AG10803 (cell line): ENCODE results near the gene ZNF638.
A peak's percentile ranks its signal among the peaks of the same experiment; 100 is the strongest.

Experiments
- DNase-seq: peaks from one replicate; pipeline ENCODE4 v3.0.0; 2010; ENCODE audit warnings: low read depth
- H3K4me3 ChIP-seq: 2 replicates; pipeline ENCODE4 v1.5.1; 2011; ENCODE audit warnings: mild to moderate bottlenecking, low read length, control low read depth
- CTCF ChIP-seq: conservative IDR thresholded peaks from 2 replicates; pipeline ENCODE4 v1.5.1; 2011; ENCODE audit warnings: mild to moderate bottlenecking, low read length, control low read depth, inconsistent platforms

Gene ZNF638

DNA sequence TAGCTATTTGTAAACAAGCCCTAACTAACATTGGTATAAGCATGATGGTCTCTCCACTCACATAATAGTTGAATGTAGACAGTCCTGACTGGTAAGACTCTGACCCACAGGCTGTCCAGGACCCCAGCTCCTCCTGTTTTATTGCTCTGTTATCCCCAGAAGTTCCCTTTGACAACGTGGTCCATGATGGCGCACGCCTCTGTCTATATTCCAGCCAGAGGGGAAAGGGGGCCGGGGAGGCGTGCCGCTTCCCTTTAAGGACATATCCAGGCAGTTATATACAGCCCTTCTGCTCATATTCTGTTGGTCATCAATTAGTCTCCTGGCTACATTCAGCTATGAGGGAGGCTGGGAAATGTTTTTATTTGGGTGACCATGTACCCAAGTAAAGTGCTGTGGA, 128.5 kb downstream of the ZNF638 start:
- DNase-seq, result no peak
- TF ChIP-seq CTCF, result no peak
- H3K4me3 ChIP-seq, result no peak overlapping the region

- peak; percentile 63 for TF ChIP-seq CTCF
- DNase-seq, result peak; percentile 20
- H3K4me3 ChIP-seq, result no peak overlapping the region
Observed at GRCh38 chr2:71460595-71461303, 129.2 kb downstream of the ZNF638 start.

DNA sequence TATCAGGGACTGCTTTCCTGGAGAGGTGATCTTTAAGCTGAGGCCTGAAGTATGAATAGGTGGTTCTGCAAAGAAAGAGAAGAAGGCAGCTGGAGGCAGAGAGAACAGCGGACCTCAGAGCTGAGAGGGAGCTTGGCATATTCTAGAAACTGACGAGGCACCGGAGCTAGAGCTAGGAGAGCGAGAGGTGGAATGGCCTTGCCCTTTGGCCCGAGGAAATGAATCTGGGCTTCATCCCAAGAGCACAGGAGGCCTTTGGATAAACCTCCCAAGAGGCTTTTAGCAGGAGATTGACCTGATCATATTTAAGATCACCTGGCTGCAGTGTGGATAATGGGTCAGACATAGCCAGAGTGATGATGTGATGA, 129.7 kb downstream of the ZNF638 start:
- no peak overlapping the region for H3K4me3 ChIP-seq
- no peak for DNase-seq
- no peak for TF ChIP-seq CTCF

DNA sequence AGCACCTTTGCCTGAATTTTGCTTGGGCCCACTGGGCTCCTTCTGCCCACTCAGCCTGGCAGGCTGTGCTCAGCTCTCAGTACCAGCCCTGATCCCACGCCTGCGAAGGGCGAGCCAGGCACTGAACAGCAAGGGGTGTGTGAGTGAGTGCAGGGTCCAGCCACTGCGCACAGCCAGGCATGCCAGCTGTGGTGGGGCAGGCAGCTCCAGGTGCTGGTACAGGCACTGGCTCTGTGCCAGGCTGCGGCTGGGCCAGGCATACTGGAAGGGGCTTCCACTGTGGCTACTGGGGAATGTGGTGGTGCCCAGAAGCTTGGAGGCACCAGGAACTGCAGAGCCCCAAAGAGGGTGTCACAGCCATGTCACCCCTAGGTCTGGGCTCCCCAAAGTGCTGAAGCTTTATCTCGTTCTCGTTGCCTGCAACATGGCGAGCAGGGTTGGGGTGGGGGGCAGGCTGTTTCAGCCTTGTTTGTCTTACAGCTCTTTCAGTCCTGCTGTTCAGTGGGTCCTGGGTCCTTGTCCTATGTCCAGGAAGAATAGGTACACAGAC, 130.5 kb downstream of the ZNF638 start:
- no peak overlapping the region for H3K4me3 ChIP-seq
- DNase-seq, result no peak
- no peak for TF ChIP-seq CTCF

DNA sequence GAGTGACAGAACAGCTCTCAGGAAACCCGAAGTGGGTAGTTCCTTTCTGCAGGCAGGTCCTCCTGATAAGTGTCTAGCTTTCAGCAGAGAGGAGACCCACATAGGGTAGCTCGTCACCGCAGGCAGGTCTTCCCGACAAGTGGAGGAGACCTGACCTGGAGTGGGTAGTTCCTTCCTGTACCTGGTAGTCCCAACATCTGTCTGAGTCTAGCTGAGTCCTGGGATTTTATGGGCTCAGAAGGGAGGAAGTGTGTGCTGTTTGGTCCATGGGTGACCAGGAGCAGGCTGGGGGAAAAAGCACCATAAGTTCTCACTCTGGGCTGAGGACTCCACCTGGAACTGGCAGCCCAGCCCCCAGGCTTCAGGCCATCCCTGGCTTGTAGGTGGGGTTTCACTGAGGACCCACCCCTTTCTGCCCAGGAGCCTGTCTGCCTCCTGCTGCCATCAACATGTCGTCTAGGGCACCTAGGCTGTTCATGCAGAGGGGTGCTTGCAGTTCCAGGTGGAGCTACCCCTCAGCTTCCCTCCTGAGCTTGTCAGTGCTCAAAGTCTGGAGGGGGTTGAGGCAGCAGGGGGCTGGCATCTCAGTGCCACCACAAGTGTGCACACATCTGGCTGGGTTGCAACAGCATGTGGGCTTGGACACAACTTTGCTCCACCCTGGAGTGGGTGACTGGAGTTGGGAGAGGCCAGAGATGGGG, 131.2 kb downstream of the ZNF638 start:
- H3K4me3 ChIP-seq, result no peak overlapping the region
- TF ChIP-seq CTCF, result no peak
- no peak for DNase-seq

GRCh38 chr2:71463342-71463654, 131.7 kb downstream of the ZNF638 start:
- H3K4me3 ChIP-seq, result no peak overlapping the region
- TF ChIP-seq CTCF, result no peak
- DNase-seq, result no peak

DNA sequence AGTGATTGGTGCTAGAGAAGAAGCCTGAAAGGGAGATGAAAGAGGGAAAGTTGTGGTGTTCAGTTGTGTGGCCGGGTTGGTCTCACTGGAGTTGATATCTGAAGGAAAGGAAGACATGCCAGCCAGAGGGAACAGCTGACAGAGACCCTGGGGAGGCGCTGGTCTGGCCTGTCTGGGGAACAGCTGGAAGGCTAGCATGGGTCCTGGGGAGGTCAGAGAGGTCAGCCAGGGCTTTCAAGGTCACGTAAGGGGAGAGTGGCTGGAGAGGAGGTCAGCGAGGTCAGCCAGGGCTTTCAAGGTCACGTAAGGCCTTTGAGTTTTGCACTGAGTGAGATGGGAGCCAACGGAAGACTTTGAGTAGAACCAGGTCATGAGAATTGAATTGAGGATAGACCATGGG, 132.8 kb downstream of the ZNF638 start:
- no peak for DNase-seq
- H3K4me3 ChIP-seq, result no peak overlapping the region
- no peak for TF ChIP-seq CTCF
